ENCODE data around the gene CTIF.

The CTIF gene

GRCh38 chr18:48887294-48887904, 348.6 kb downstream of the CTIF start:
- Histone ChIP-seq H3K9me3 (ENCODE audit: insufficient read depth, low read length) (no peaks in the 10 kb centered on the region), H4K20me1 (ENCODE audit: low read depth, low read length) (no peaks in the 10 kb centered on the region), H3K27me3 (ENCODE audit: low read length) (no peaks in the 10 kb centered on the region), H3K4me2 (ENCODE audit: low read depth, low read length, poor library complexity, severe bottlenecking) (no peak overlapping the region), H3K36me3 (ENCODE audit: low read length) (no peaks in the 10 kb centered on the region), H3K9ac (ENCODE audit: low read length) (no peak overlapping the region), H3F3A (ENCODE audit: insufficient read depth) (no peaks in the 10 kb centered on the region), H3K9me2 (replicated peaks; ENCODE audit: insufficient read depth, low read length) (no peaks in the 10 kb centered on the region), H2AFZ (ENCODE audit: low read depth, low read length, severe bottlenecking) (no peak overlapping the region), H3K79me2 (ENCODE audit: insufficient read depth, low read length) (no peaks in the 10 kb centered on the region), H3K27ac (ENCODE audit: low read depth, low read length) (no peak overlapping the region), H3K4me3 (ENCODE audit: insufficient read depth, low read length, poor library complexity, severe bottlenecking) (no peak overlapping the region)
- no peak for TF ChIP-seq EZH2phosphoT487 (conservative IDR thresholded peaks at IDR 0.05; ENCODE audit: low read length)
- TF ChIP-seq, protein P1, sequence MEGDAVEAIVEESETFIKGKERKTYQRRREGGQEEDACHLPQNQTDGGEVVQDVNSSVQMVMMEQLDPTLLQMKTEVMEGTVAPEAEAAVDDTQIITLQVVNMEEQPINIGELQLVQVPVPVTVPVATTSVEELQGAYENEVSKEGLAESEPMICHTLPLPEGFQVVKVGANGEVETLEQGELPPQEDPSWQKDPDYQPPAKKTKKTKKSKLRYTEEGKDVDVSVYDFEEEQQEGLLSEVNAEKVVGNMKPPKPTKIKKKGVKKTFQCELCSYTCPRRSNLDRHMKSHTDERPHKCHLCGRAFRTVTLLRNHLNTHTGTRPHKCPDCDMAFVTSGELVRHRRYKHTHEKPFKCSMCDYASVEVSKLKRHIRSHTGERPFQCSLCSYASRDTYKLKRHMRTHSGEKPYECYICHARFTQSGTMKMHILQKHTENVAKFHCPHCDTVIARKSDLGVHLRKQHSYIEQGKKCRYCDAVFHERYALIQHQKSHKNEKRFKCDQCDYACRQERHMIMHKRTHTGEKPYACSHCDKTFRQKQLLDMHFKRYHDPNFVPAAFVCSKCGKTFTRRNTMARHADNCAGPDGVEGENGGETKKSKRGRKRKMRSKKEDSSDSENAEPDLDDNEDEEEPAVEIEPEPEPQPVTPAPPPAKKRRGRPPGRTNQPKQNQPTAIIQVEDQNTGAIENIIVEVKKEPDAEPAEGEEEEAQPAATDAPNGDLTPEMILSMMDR (IDR thresholded peaks at IDR 0.05; ENCODE audit: insufficient read depth, low read length, poor library complexity, severe bottlenecking), result no peak

GRCh38 chr18:48887905-48888772, 349.3 kb downstream of the CTIF start:
- H3F3A ChIP-seq (ENCODE audit: insufficient read depth), result no peaks in the 10 kb centered on the region
- H4K20me1 ChIP-seq (ENCODE audit: low read depth, low read length), result no peaks in the 10 kb centered on the region
- H3K79me2 ChIP-seq (ENCODE audit: insufficient read depth, low read length), result no peaks in the 10 kb centered on the region
- H3K9me3 ChIP-seq (ENCODE audit: insufficient read depth, low read length), result no peaks in the 10 kb centered on the region
- no peaks in the 10 kb centered on the region for H3K36me3 ChIP-seq (ENCODE audit: low read length)
- no peak overlapping the region for H3K9ac ChIP-seq (ENCODE audit: low read length)
- no peak overlapping the region for H3K4me3 ChIP-seq (ENCODE audit: insufficient read depth, low read length, poor library complexity, severe bottlenecking)
- no peaks in the 10 kb centered on the region for H3K9me2 ChIP-seq (replicated peaks; ENCODE audit: insufficient read depth, low read length)
- H3K27ac ChIP-seq (ENCODE audit: low read depth, low read length), result no peak overlapping the region
- no peaks in the 10 kb centered on the region for H3K27me3 ChIP-seq (ENCODE audit: low read length)
- TF ChIP-seq, protein P1 (IDR thresholded peaks at IDR 0.05; ENCODE audit: insufficient read depth, low read length, poor library complexity, severe bottlenecking), result no peak
- TF ChIP-seq EZH2phosphoT487 (conservative IDR thresholded peaks at IDR 0.05; ENCODE audit: low read length), result no peak
- H2AFZ ChIP-seq (ENCODE audit: low read depth, low read length, severe bottlenecking), result no peak overlapping the region
- no peak overlapping the region for H3K4me2 ChIP-seq (ENCODE audit: low read depth, low read length, poor library complexity, severe bottlenecking)

- Histone ChIP-seq H3K9ac (ENCODE audit: low read length) (no peak overlapping the region), H3K4me2 (ENCODE audit: low read depth, low read length, poor library complexity, severe bottlenecking) (no peak overlapping the region), H3K27ac (ENCODE audit: low read depth, low read length) (no peak overlapping the region), H3K36me3 (ENCODE audit: low read length) (no peaks in the 10 kb centered on the region), H3K9me2 (replicated peaks; ENCODE audit: insufficient read depth, low read length) (no peaks in the 10 kb centered on the region), H3K4me3 (ENCODE audit: insufficient read depth, low read length, poor library complexity, severe bottlenecking) (no peak overlapping the region), H3K79me2 (ENCODE audit: insufficient read depth, low read length) (no peaks in the 10 kb centered on the region), H3K9me3 (ENCODE audit: insufficient read depth, low read length) (no peaks in the 10 kb centered on the region), H2AFZ (ENCODE audit: low read depth, low read length, severe bottlenecking) (no peak overlapping the region), H3F3A (ENCODE audit: insufficient read depth) (no peaks in the 10 kb centered on the region), H3K27me3 (ENCODE audit: low read length) (no peaks in the 10 kb centered on the region), H4K20me1 (ENCODE audit: low read depth, low read length) (no peaks in the 10 kb centered on the region)
- no peak for TF ChIP-seq EZH2phosphoT487 (conservative IDR thresholded peaks at IDR 0.05; ENCODE audit: low read length)
- TF ChIP-seq, protein P1 (IDR thresholded peaks at IDR 0.05; ENCODE audit: insufficient read depth, low read length, poor library complexity, severe bottlenecking), result no peak
These were observed 349.9 kb downstream of the CTIF start for GRCh38 chr18:48888773-48889080.
